CD14-positive monocyte (primary cell): Measurements from ENCODE around the gene SYNM. TPM values are rescaled to one million over a fixed set of nuclear protein-coding genes. Genes with fewer than 3 reads are reported as not detected.

ENCODE experiments used
- DNase-seq, 3 donors: peaks; one replicate each; pipeline ENCODE4 v3.0.0-alpha.2; 2011 to 2022
- H2AFZ ChIP-seq: 2 replicates; pipeline ENCODE4 v1.6.0; 2012; ENCODE audit warnings: mild to moderate bottlenecking, low read depth, low read length, inconsistent platforms; ENCODE audit not compliant: insufficient read depth, poor library complexity, severe bottlenecking
- H3K27ac ChIP-seq, 2 donors: 1 replicate in 1 of 2; 2 replicates in 1 of 2; pipeline ENCODE4 v1.5.1; 2012 to 2013; ENCODE audit warnings: low read length in 2 of 2, control low read depth in 1 of 2, inconsistent platforms in 1 of 2, low read depth in 1 of 2, mild to moderate bottlenecking in 1 of 2
- H3K27me3 ChIP-seq, 2 donors: one replicate each; pipeline versions ENCODE4 v1.6.0 to v1.6.1; 2011 to 2013; ENCODE audit warnings: low read length in 2 of 2; ENCODE audit not compliant: control insufficient read depth in 2 of 2, insufficient read depth in 2 of 2
- H3K36me3 ChIP-seq, 2 donors: replicated peaks in 1 of 2; 1 replicate in 1 of 2; 2 replicates in 1 of 2; pipeline versions ENCODE4 v1.5.1 to v1.6.1; 2012 to 2013; ENCODE audit warnings: low read length in 2 of 2, control low read depth in 1 of 2, inconsistent platforms in 1 of 2, mild to moderate bottlenecking in 1 of 2; ENCODE audit not compliant: insufficient read depth in 2 of 2, control insufficient read depth in 1 of 2
- H3K4me1 ChIP-seq, 2 donors: 1 replicate in 1 of 2; 2 replicates in 1 of 2; pipeline versions ENCODE4 v1.5.1 to v1.6.1; 2012 to 2013; ENCODE audit warnings: low read length in 2 of 2, control low read depth in 1 of 2, inconsistent platforms in 1 of 2, mild to moderate bottlenecking in 1 of 2, moderate library complexity in 1 of 2; ENCODE audit not compliant: insufficient read depth in 2 of 2, control insufficient read depth in 1 of 2
- H3K4me2 ChIP-seq: replicated peaks from 2 replicates; pipeline ENCODE3; 2012; ENCODE audit warnings: low read length, moderate library complexity, mild to moderate bottlenecking; ENCODE audit not compliant: poor library complexity, severe bottlenecking; ENCODE audit errors: extremely low read depth
- H3K4me3 ChIP-seq, 3 experiments: fragments of 200-600 bp in 1 of 3; sonication (generic) in 1 of 3; replicated peaks in 1 of 3; 1 replicate in 2 of 3; 2 replicates in 1 of 3; pipeline ENCODE4 v1.5.1; 2011 to 2013; ENCODE audit warnings: low read length in 3 of 3, mild to moderate bottlenecking in 3 of 3, control low read depth in 2 of 3, low read depth in 2 of 3, inconsistent platforms in 1 of 3, moderate library complexity in 1 of 3
- H3K79me2 ChIP-seq: 2 replicates; pipeline ENCODE4 v1.6.0; 2012; ENCODE audit warnings: mild to moderate bottlenecking, control low read depth, inconsistent platforms, low read length, moderate library complexity; ENCODE audit not compliant: insufficient read depth
- H3K9ac ChIP-seq: 2 replicates; pipeline ENCODE4 v1.6.0; 2017; ENCODE audit warnings: low read length, mild to moderate bottlenecking; ENCODE audit not compliant: insufficient read depth, poor library complexity, severe bottlenecking
- H3K9me3 ChIP-seq, 2 donors: replicated peaks in 1 of 2; 1 replicate in 1 of 2; 2 replicates in 1 of 2; pipeline versions ENCODE4 v1.5.1 to v1.6.1; 2012 to 2013; ENCODE audit warnings: low read length in 2 of 2, control low read depth in 1 of 2; ENCODE audit not compliant: control insufficient read depth in 1 of 2, insufficient read depth in 1 of 2
- H4K20me1 ChIP-seq: 2 replicates; pipeline ENCODE4 v1.6.0; 2012; ENCODE audit warnings: mild to moderate bottlenecking, low read length, control low read depth, moderate library complexity; ENCODE audit not compliant: insufficient read depth
- H3K27ac Mint-ChIP-seq, 7 donors: one replicate each; pipeline ENCODE4 v1.8.0; 2020; ENCODE audit warnings: mild to moderate bottlenecking in 7 of 7, mixed read lengths in 7 of 7, moderate library complexity in 6 of 7, inconsistent platforms in 2 of 7
- H3K27me3 Mint-ChIP-seq, 3 donors: one replicate each; pipeline ENCODE4 v1.8.0; 2021 to 2022; ENCODE audit warnings: low read depth in 3 of 3, mild to moderate bottlenecking in 3 of 3, mixed read lengths in 3 of 3, moderate library complexity in 3 of 3, inconsistent platforms in 1 of 3
- H3K36me3 Mint-ChIP-seq, 2 donors: one replicate each; pipeline ENCODE4 v1.8.0; 2020; ENCODE audit warnings: mixed read lengths in 2 of 2, inconsistent platforms in 1 of 2, mild to moderate bottlenecking in 1 of 2
- H3K4me1 Mint-ChIP-seq: one replicate; pipeline ENCODE4 v1.8.0; 2020; ENCODE audit warnings: mild to moderate bottlenecking, mixed read lengths
- H3K4me3 Mint-ChIP-seq, 2 donors: one replicate each; pipeline ENCODE4 v1.8.0; 2020; ENCODE audit warnings: mild to moderate bottlenecking in 2 of 2, mixed read lengths in 2 of 2, moderate library complexity in 1 of 2
- H3K9me3 Mint-ChIP-seq, 7 donors: one replicate each; pipeline ENCODE4 v1.8.0; 2020 to 2022; ENCODE audit warnings: mixed read lengths in 7 of 7, mild to moderate bottlenecking in 6 of 7, moderate library complexity in 6 of 7, inconsistent platforms in 2 of 7
- CTCF ChIP-seq: fragments of 200-600 bp; IDR thresholded peaks from one replicate; pipeline ENCODE4 v1.8.0; 2022; ENCODE audit warnings: antibody characterized with exemption, mild to moderate bottlenecking
- WGBS: methylation state at CpG from one replicate; pipeline ENCODE4 v1.1.5; 2013; ENCODE audit warnings: missing lambda C conversion rate; ENCODE audit not compliant: insufficient coverage; 5-methylcytosine and 5-hydroxymethylcytosine counted together
- intact Hi-C, 2 donors: fragments of 100-400 bp; cut with micrococcal nuclease; formaldehyde crosslinking; loops; one replicate each; pipeline versions ENCODE4 v1.15.0 to v1.15.1; 2023
- polyA plus RNA-seq, 3 donors: library from polyadenylated mRNA; depleted of rRNA in 1 of 3; unstranded in 2 of 3; stranded (reverse) in 1 of 3; fragments of 300-500 nt in 2 of 3; fragments of >200 nt in 1 of 3; fragmentation: Illumina TruSeq in 2 of 3; gene quantifications; 1 replicate in 2 of 3; 2 replicates in 1 of 3; pipeline ENCODE4 v1.2.3, GENCODE V29; 2012 to 2021

The SYNM gene
- polyA plus RNA-seq, 3 donors, result 0.04 to 0.05 TPM; not detected in 1

- Histone ChIP-seq H3K4me3 (no peak overlapping the region), H3K4me1 (peaks cover 3 to 7% of the 10 kb centered on the region in 2 donors), H3K27ac (no peak overlapping the region), H3K27me3 (peaks cover 2 to 29% of the 10 kb centered on the region in 2 donors), H4K20me1 (no peaks in the 10 kb centered on the region), H3K79me2 (no peaks in the 10 kb centered on the region), H3K4me2 (no peak overlapping the region), H3K9ac (no peak overlapping the region), H3K36me3 (no peaks in the 10 kb centered on the region), H3K9me3 (no peaks in the 10 kb centered on the region), H2AFZ (no peak overlapping the region)
- H3K4me3 Mint-ChIP-seq, result no peak overlapping the region
- 94% methylated on average over 9 of the region's 11 CpGs for WGBS
- no peak for DNase-seq
- H3K4me1 Mint-ChIP-seq, result peaks cover 13% of the 10 kb centered on the region
- peaks cover 21 to 30% (median 29%) of the 10 kb centered on the region in 3 donors for H3K27me3 Mint-ChIP-seq
- intact Hi-C loops, result no loop called here
- H3K36me3 Mint-ChIP-seq, result no peaks in the 10 kb centered on the region
- H3K27ac Mint-ChIP-seq, result no peak overlapping the region
- TF ChIP-seq CTCF, result no peak
- H3K9me3 Mint-ChIP-seq, result peaks cover 0 to 5% (median 2%) of the 10 kb centered on the region in 7 donors
These were observed 7.9 kb upstream of the SYNM start for GRCh38 chr15:99096894-99097426.

- no peak for DNase-seq
- Mint-ChIP-seq H3K4me1 (peaks cover 13% of the 10 kb centered on the region), H3K4me3 (no peak overlapping the region), H3K9me3 (peaks cover 0 to 5% (median 2%) of the 10 kb centered on the region in 7 donors), H3K27me3 (peaks cover 25 to 37% (median 37%) of the 10 kb centered on the region in 3 donors), H3K36me3 (no peaks in the 10 kb centered on the region), H3K27ac (no peak overlapping the region)
- H3K27ac ChIP-seq, result no peak overlapping the region
- intact Hi-C loops, result no loop called here
- TF ChIP-seq CTCF, result no peak
- no peak overlapping the region for H3K4me2 ChIP-seq
- H3K4me1 ChIP-seq, result peaks cover 3 to 7% of the 10 kb centered on the region in 2 donors
- H3K79me2 ChIP-seq, result no peaks in the 10 kb centered on the region
- 77% methylated on average over 6 of the region's 14 CpGs for WGBS
- H4K20me1 ChIP-seq, result no peaks in the 10 kb centered on the region
- no peaks in the 10 kb centered on the region for H3K36me3 ChIP-seq
- H3K4me3 ChIP-seq, result no peak overlapping the region
- H3K27me3 ChIP-seq, result peaks cover 7 to 37% of the 10 kb centered on the region in 2 donors
- no peak overlapping the region for H3K9ac ChIP-seq
- H2AFZ ChIP-seq, result no peak overlapping the region
- H3K9me3 ChIP-seq, result no peaks in the 10 kb centered on the region
These were observed 7.2 kb upstream of the SYNM start for GRCh38 chr15:99097441-99098410.
